Measurements from ENCODE around the gene VSIG10L. TPM values are rescaled to one million over a fixed set of nuclear protein-coding genes. Genes with fewer than 3 reads are reported as not detected.

The VSIG10L gene
- total RNA-seq, 1 donor from 2014 or later, result 3.5 TPM

GRCh38 chr19:51356159-51356801, 14.3 kb upstream of the VSIG10L start:
- no peak for DNase-seq (ENCODE audit: extremely low spot score, unreplicated experiment)
- H3K9me3 Mint-ChIP-seq (ENCODE audit: unreplicated experiment), result no peaks in the 10 kb centered on the region
- no peak overlapping the region for H3K4me3 Mint-ChIP-seq (ENCODE audit: unreplicated experiment)
- no peak overlapping the region for H3K27ac Mint-ChIP-seq (ENCODE audit: unreplicated experiment)
- H3K27me3 Mint-ChIP-seq (ENCODE audit: unreplicated experiment), result no peaks in the 10 kb centered on the region
- peaks cover 9% of the 10 kb centered on the region for H3K36me3 Mint-ChIP-seq (ENCODE audit: unreplicated experiment)
- TF ChIP-seq CTCF (IDR thresholded peaks at IDR 0.05), result no peak
- H3K4me1 Mint-ChIP-seq (ENCODE audit: unreplicated experiment), result peaks cover 18% of the 10 kb centered on the region

DNA sequence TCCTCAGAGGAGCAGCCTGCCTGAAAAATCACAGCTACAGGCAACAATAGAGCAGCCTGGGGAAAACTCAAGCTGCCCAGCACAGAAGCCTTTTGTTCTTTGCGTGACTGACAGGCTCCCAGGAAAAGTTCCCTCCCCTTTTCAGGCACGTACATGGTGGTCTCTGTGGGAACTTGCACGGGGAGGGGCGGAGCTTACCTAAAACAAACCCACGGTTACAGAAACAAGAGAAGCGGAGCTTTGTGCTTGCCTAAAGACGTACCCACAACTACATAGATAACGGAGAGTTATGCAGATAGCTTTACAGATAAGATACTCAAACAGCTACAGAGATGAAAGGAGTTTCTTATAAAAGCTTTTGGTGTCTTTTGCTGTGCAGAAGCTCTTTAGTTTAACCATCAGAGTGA, 12.8 kb upstream of the VSIG10L start:
- TF ChIP-seq CTCF (IDR thresholded peaks at IDR 0.05), result no peak
- Mint-ChIP-seq H3K27me3 (ENCODE audit: unreplicated experiment) (no peaks in the 10 kb centered on the region), H3K27ac (ENCODE audit: unreplicated experiment) (no peak overlapping the region), H3K36me3 (ENCODE audit: unreplicated experiment) (peaks cover 16% of the 10 kb centered on the region), H3K9me3 (ENCODE audit: unreplicated experiment) (no peaks in the 10 kb centered on the region), H3K4me1 (ENCODE audit: unreplicated experiment) (peaks cover 15% of the 10 kb centered on the region), H3K4me3 (ENCODE audit: unreplicated experiment) (no peak overlapping the region)
- DNase-seq (ENCODE audit: extremely low spot score, unreplicated experiment), result no peak

DNA sequence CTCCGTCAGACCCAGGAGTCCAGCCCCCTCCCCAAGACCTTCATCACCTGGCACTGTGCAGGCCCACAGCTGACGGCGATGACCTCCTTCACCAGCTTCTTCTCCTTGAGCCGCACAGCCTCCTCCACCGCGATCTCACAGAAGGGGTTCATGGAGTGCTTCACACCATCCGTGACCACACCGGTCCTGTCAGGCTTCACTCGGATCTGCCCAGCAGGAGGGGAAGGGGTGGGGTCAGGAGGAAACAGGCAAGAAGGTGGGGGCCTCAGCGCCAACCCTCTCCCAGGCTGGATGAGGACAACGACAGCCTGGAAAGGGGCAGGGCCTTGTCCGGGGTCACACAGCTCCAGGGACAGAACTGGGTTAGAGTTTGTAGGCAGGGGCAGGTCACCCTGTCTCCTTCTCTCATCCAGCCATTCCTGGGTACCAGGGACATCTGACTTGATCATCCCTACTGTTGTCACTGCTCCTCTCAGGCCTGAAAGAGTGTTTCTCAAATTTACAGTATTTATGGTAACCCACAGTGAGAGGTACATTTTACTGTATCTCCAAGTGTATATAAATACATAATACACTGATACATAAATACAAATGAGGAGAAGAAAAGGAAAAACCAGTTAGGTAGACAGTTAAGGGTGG, 12.3 kb upstream of the VSIG10L start:
- Mint-ChIP-seq H3K27me3 (ENCODE audit: unreplicated experiment) (no peaks in the 10 kb centered on the region), H3K27ac (ENCODE audit: unreplicated experiment) (no peak overlapping the region), H3K9me3 (ENCODE audit: unreplicated experiment) (no peaks in the 10 kb centered on the region), H3K36me3 (ENCODE audit: unreplicated experiment) (peaks cover 16% of the 10 kb centered on the region), H3K4me1 (ENCODE audit: unreplicated experiment) (peaks cover 10% of the 10 kb centered on the region), H3K4me3 (ENCODE audit: unreplicated experiment) (no peak overlapping the region)
- TF ChIP-seq CTCF (IDR thresholded peaks at IDR 0.05), result no peak
- no peak for DNase-seq (ENCODE audit: extremely low spot score, unreplicated experiment)

DNA sequence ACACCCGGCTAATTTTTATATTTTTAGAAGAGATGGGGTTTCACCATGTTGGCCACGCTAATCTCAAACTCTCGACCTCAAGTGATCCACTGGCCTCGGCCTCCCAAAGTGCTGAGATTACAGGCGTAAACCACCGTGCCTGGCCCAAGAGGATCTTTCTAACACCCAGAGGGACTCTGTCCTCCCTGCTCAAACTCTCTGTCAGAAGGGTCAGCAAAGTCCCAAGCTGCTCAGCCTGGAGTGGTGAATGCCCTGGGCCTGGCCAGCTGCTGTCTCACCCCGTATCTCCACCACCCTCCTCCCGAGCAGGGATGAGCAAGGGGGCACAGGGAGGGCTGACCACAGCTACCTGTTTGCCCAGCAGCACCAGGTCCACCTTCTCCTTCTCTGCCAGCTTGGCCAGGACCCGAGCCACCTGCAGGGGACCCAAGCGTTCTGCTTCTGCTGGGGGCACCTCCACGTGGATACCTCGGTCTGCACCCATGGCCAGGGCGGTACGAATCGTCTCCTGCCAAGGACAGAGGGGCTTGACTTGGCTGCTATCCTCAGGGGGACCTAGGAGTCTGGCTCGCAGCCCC, 10.9 kb upstream of the VSIG10L start:
- Mint-ChIP-seq H3K4me3 (ENCODE audit: unreplicated experiment) (no peak overlapping the region), H3K36me3 (ENCODE audit: unreplicated experiment) (peaks cover 16% of the 10 kb centered on the region), H3K9me3 (ENCODE audit: unreplicated experiment) (no peaks in the 10 kb centered on the region), H3K27ac (ENCODE audit: unreplicated experiment) (no peak overlapping the region), H3K27me3 (ENCODE audit: unreplicated experiment) (no peaks in the 10 kb centered on the region), H3K4me1 (ENCODE audit: unreplicated experiment) (peaks cover 5% of the 10 kb centered on the region)
- TF ChIP-seq CTCF (IDR thresholded peaks at IDR 0.05), result no peak
- no peak for DNase-seq (ENCODE audit: extremely low spot score, unreplicated experiment)

GRCh38 chr19:51351266-51351990, 9.5 kb upstream of the VSIG10L start:
- Mint-ChIP-seq H3K9me3 (ENCODE audit: unreplicated experiment) (no peaks in the 10 kb centered on the region), H3K36me3 (ENCODE audit: unreplicated experiment) (peaks cover 19% of the 10 kb centered on the region), H3K4me3 (ENCODE audit: unreplicated experiment) (no peak overlapping the region), H3K27ac (ENCODE audit: unreplicated experiment) (no peak overlapping the region), H3K27me3 (ENCODE audit: unreplicated experiment) (no peaks in the 10 kb centered on the region), H3K4me1 (ENCODE audit: unreplicated experiment) (peaks cover 5% of the 10 kb centered on the region)
- TF ChIP-seq CTCF (IDR thresholded peaks at IDR 0.05), result no peak
- no peak for DNase-seq (ENCODE audit: extremely low spot score, unreplicated experiment)
